Testis (tissue), 3 donors: ENCODE data around the gene ANKS1B. TPM values are rescaled to one million over a fixed set of nuclear protein-coding genes. Genes with fewer than 3 reads are reported as not detected.
A peak's percentile ranks its signal among the peaks of the same experiment; 100 is the strongest.

Experiments used
- DNase-seq: peaks from one replicate; pipeline ENCODE4 v3.0.0-alpha.2; 2019
- H3K27ac ChIP-seq, 2 donors: fragments of 200-600 bp; sonication (generic); one replicate each; pipeline ENCODE4 v1.5.1; 2019
- H3K27me3 ChIP-seq: fragments of 200-600 bp; sonication (generic); one replicate; pipeline ENCODE4 v1.5.1; 2019
- H3K36me3 ChIP-seq: fragments of 200-600 bp; sonication (generic); one replicate; pipeline ENCODE4 v1.5.1; 2017; ENCODE audit warnings: low read depth; ENCODE audit errors: missing control alignments
- H3K4me1 ChIP-seq: fragments of 200-600 bp; sonication (generic); one replicate; pipeline ENCODE4 v1.5.1; 2019
- H3K4me3 ChIP-seq, 2 donors: fragments of 200-600 bp; sonication (generic); one replicate each; pipeline ENCODE4 v1.5.1; 2017 to 2019
- H3K9me3 ChIP-seq: fragments of 200-600 bp; sonication (generic); one replicate; pipeline ENCODE4 v1.5.1; 2017
- CTCF ChIP-seq, 3 experiments: fragments of 450-650 bp in 2 of 3; fragments of 200-600 bp in 1 of 3; sonication (generic) in 1 of 3; IDR thresholded peaks; one replicate each; pipeline ENCODE4 v1.5.1; 2016 to 2019; ENCODE audit warnings: antibody characterized with exemption in 3 of 3, mild to moderate bottlenecking in 2 of 3, moderate library complexity in 1 of 3
- POLR2A ChIP-seq: fragments of 450-650 bp; IDR thresholded peaks from one replicate; pipeline ENCODE4 v1.6.1; 2017; ENCODE audit warnings: antibody characterized with exemption, mild to moderate bottlenecking, moderate library complexity
- WGBS, 2 donors: methylation state at CpG; one replicate each; pipeline ENCODE4 v1.1.5; 2018; 5-methylcytosine and 5-hydroxymethylcytosine counted together
- intact Hi-C: fragments of 100-400 bp; cut with DNase I; formaldehyde crosslinking; loops from one replicate; pipeline ENCODE4 v1.15.1; 2023; ENCODE audit warnings: low total_unique reads
- polyA plus RNA-seq: library from polyadenylated mRNA; stranded (reverse); fragments of 350-450 nt; fragmentation: Illumina TruSeq; extraction: RNeasy Lipid Tissue Mini Kit (QIAGEN cat#74804); gene quantifications from one replicate; pipeline ENCODE4 v1.2.3, GENCODE V29; 2014; ENCODE audit warnings: low read depth, low replicate concordance; ENCODE audit not compliant: insufficient read depth
- total RNA-seq, 2 donors: library from RNA; depleted of rRNA; stranded (reverse); fragments of >200 nt; gene quantifications; one replicate each; pipeline ENCODE4 v1.2.3, GENCODE V29; 2016

Gene ANKS1B
- total and polyA plus RNA-seq, 3 donors from 2014 or later: 26.8 to 58.2 (median 30.9) TPM

- Histone ChIP-seq H3K27ac (no peak overlapping the region), H3K4me3 (no peak overlapping the region), H3K36me3 (no peaks in the 10 kb centered on the region), H3K4me1 (no peaks in the 10 kb centered on the region), H3K9me3 (no peaks in the 10 kb centered on the region), H3K27me3 (no peaks in the 10 kb centered on the region)
- no peak for TF ChIP-seq POLR2A
- TF ChIP-seq CTCF (IDR thresholded peaks at IDR 0.05): no peak
- no peak for DNase-seq
- intact Hi-C loops: no loop called here
Measured at GRCh38 chr12:99620159-99620479, 364.6 kb downstream of the ANKS1B start.

GRCh38 chr12:99619389-99620158 is 365.2 kb downstream of the ANKS1B start:
- Histone ChIP-seq H3K27ac (no peak overlapping the region), H3K4me3 (no peak overlapping the region), H3K27me3 (no peaks in the 10 kb centered on the region), H3K9me3 (no peaks in the 10 kb centered on the region), H3K36me3 (no peaks in the 10 kb centered on the region), H3K4me1 (no peaks in the 10 kb centered on the region)
- no peak for TF ChIP-seq POLR2A
- peak in 2 of 3 experiments; percentile 37 to 50 for TF ChIP-seq CTCF (IDR thresholded peaks at IDR 0.05)
- 48 to 65% methylated on average over 5 to 7 of the region's 7 CpGs for WGBS, 2 donors
- DNase-seq: peak; percentile 60
- intact Hi-C loops: no loop called here

- no peaks in the 10 kb centered on the region for H3K36me3 ChIP-seq
- no peaks in the 10 kb centered on the region for H3K4me1 ChIP-seq
- no peak overlapping the region for H3K27ac ChIP-seq
- no peak for DNase-seq
- no peaks in the 10 kb centered on the region for H3K9me3 ChIP-seq
- H3K4me3 ChIP-seq: no peak overlapping the region
- no peaks in the 10 kb centered on the region for H3K27me3 ChIP-seq
- intact Hi-C loops: no loop called here
- WGBS, 2 donors: 81 to 91% methylated on average over 4 of the region's 4 CpGs
- TF ChIP-seq POLR2A (no peak), CTCF (IDR thresholded peaks at IDR 0.05) (no peak)
Measured at GRCh38 chr12:99618657-99619056, 366.1 kb downstream of the ANKS1B start.

- H3K27me3 ChIP-seq: no peaks in the 10 kb centered on the region
- intact Hi-C loops: no loop called here
- no peak overlapping the region for H3K4me3 ChIP-seq
- TF ChIP-seq CTCF (IDR thresholded peaks at IDR 0.05): no peak
- H3K9me3 ChIP-seq: no peaks in the 10 kb centered on the region
- no peaks in the 10 kb centered on the region for H3K4me1 ChIP-seq
- H3K27ac ChIP-seq: no peak overlapping the region
- no peak for DNase-seq
- 93 to 94% methylated on average over 3 of the region's 3 CpGs for WGBS, 2 donors
- H3K36me3 ChIP-seq: no peaks in the 10 kb centered on the region
Measured at GRCh38 chr12:99611599-99611998, 373.1 kb downstream of the ANKS1B start.

GRCh38 chr12:99611117-99611516 is 373.6 kb downstream of the ANKS1B start:
- no peaks in the 10 kb centered on the region for H3K4me1 ChIP-seq
- TF ChIP-seq CTCF (IDR thresholded peaks at IDR 0.05) (no peak), POLR2A (no peak)
- no peak overlapping the region for H3K4me3 ChIP-seq
- H3K27me3 ChIP-seq: no peaks in the 10 kb centered on the region
- no peak for DNase-seq
- H3K36me3 ChIP-seq: no peaks in the 10 kb centered on the region
- intact Hi-C loops: no loop called here
- H3K27ac ChIP-seq: no peak overlapping the region
- H3K9me3 ChIP-seq: no peaks in the 10 kb centered on the region
- WGBS, 2 donors: 70 to 74% methylated on average over 3 of the region's 3 CpGs
